Measurements from ENCODE around the gene MIGA2. TPM values are rescaled to one million over a fixed set of nuclear protein-coding genes. Genes with fewer than 3 reads are reported as not detected.
A peak's percentile ranks its signal among the peaks of the same experiment; 100 is the strongest.

Gene MIGA2
- total and polyA plus RNA-seq, 7 donors: 8.4 to 18.1 (median 13.7) TPM

GRCh38 chr9:129100383-129101169 lies 64.2 kb downstream of the MIGA2 start:
- ATAC-seq (no peak), DNase-seq (no peak)
- peaks cover 11% of the 10 kb centered on the region for H3K4me1 ChIP-seq
- H3K4me3 ChIP-seq: no peak overlapping the region
- no peak overlapping the region for H3K27ac ChIP-seq
- no peak for TF ChIP-seq CTCF (IDR thresholded peaks at IDR 0.05)
- 68 to 71% (median 70%) methylated on average over 28 of the region's 28 CpGs for WGBS, 3 donors
- H3K27me3 ChIP-seq (ENCODE audit: insufficient read depth in 3 of 3, low read length in 2 of 3): no peaks in the 10 kb centered on the region
- intact Hi-C loops (cut with DNase I): no loop called here
- H3K9me3 ChIP-seq: no peaks in the 10 kb centered on the region
- H3K36me3 ChIP-seq (ENCODE audit: insufficient read depth in 1 of 2, low read depth in 1 of 2): peaks cover 4 to 62% of the 10 kb centered on the region in 2 donors

DNA sequence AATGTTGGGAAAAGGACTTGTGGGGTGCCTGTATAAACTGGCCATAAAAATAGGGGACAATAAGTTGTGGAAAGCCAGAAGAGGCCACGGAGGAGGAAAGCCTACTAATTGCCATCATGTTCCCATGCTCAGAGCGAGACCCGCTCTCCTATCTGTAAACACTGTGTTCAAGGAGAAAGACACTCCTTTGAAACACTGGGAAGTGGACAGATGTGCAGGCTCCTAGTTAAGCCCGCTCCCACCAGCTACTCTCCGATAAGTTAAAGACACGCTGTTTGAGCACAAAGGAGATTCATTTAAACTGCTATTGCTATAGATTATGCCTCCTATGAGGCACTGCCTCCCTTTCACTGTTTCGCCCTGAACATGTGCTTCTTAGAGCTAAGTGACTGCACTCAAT lies 64.9 kb downstream of the MIGA2 start:
- 90 to 92% (median 92%) methylated on average over 7 of the region's 7 CpGs for WGBS, 3 donors
- intact Hi-C loops (cut with DNase I): no loop called here
- no peak for ATAC-seq
- Histone ChIP-seq H3K4me1 (peaks cover 12% of the 10 kb centered on the region), H3K27me3 (ENCODE audit: insufficient read depth in 3 of 3, low read length in 2 of 3) (no peaks in the 10 kb centered on the region), H3K9me3 (no peaks in the 10 kb centered on the region), H3K27ac (no peak overlapping the region), H3K4me3 (no peak overlapping the region), H3K36me3 (ENCODE audit: insufficient read depth in 1 of 2, low read depth in 1 of 2) (peaks cover 4 to 62% of the 10 kb centered on the region in 2 donors)
- no peak for TF ChIP-seq CTCF (IDR thresholded peaks at IDR 0.05)
- no peak for DNase-seq

GRCh38 chr9:129102095-129102525 lies 65.7 kb downstream of the MIGA2 start:
- no peaks in the 10 kb centered on the region for H3K9me3 ChIP-seq
- H3K27ac ChIP-seq: no peak overlapping the region
- WGBS, 3 donors: 86 to 89% (median 87%) methylated on average over 12 to 13 of the region's 13 CpGs
- H3K36me3 ChIP-seq (ENCODE audit: insufficient read depth in 1 of 2, low read depth in 1 of 2): peaks cover 4 to 61% of the 10 kb centered on the region in 2 donors
- intact Hi-C loops (cut with DNase I): no loop called here
- DNase-seq (no peak), ATAC-seq (no peak)
- TF ChIP-seq CTCF (IDR thresholded peaks at IDR 0.05): no peak
- H3K4me1 ChIP-seq: peaks cover 20% of the 10 kb centered on the region
- H3K4me3 ChIP-seq: no peak overlapping the region
- no peaks in the 10 kb centered on the region for H3K27me3 ChIP-seq (ENCODE audit: insufficient read depth in 3 of 3, low read length in 2 of 3)

GRCh38 chr9:129102791-129103594 lies 66.6 kb downstream of the MIGA2 start:
- WGBS, 3 donors: 32 to 36% (median 35%) methylated on average over 13 to 14 of the region's 14 CpGs
- peak; percentile 67 to 84 for DNase-seq
- peaks cover 4 to 60% of the 10 kb centered on the region in 2 donors for H3K36me3 ChIP-seq (ENCODE audit: insufficient read depth in 1 of 2, low read depth in 1 of 2)
- peak; percentile 56 for TF ChIP-seq CTCF (IDR thresholded peaks at IDR 0.05)
- H3K4me3 ChIP-seq: peak overlapping the region; percentile 38
- H3K27ac ChIP-seq: peak overlapping the region; percentile 84
- H3K27me3 ChIP-seq (ENCODE audit: insufficient read depth in 3 of 3, low read length in 2 of 3): no peaks in the 10 kb centered on the region
- intact Hi-C loops (cut with DNase I): no loop called here
- peaks cover 25% of the 10 kb centered on the region for H3K4me1 ChIP-seq
- H3K9me3 ChIP-seq: no peaks in the 10 kb centered on the region
- peak; percentile 82 to 85 (median 82) for ATAC-seq
